Neural crest cell (in vitro differentiated cells): ENCODE measurements around the gene CPPED1. TPM values are rescaled to one million over a fixed set of nuclear protein-coding genes. Genes with fewer than 3 reads are reported as not detected.

Experiments used
- DNase-seq: peaks from one replicate; pipeline ENCODE4 v3.0.0; 2021; ENCODE audit warnings: low read depth, mixed read lengths, low spot score
- H3K27ac Mint-ChIP-seq: one replicate; pipeline ENCODE4 v1.8.0; 2021; ENCODE audit warnings: mild to moderate bottlenecking, mixed read lengths; ENCODE audit not compliant: unreplicated experiment
- H3K27me3 Mint-ChIP-seq: 2 replicates; pipeline ENCODE4 v1.8.0; 2021; ENCODE audit warnings: low read depth, mild to moderate bottlenecking, mixed read lengths
- H3K36me3 Mint-ChIP-seq: 2 replicates; pipeline ENCODE4 v1.8.0; 2021; ENCODE audit warnings: low read depth, mild to moderate bottlenecking, mixed read lengths
- H3K4me1 Mint-ChIP-seq: 2 replicates; pipeline ENCODE4 v1.8.0; 2021; ENCODE audit warnings: mixed read lengths
- H3K4me3 Mint-ChIP-seq: one replicate; pipeline ENCODE4 v1.8.0; 2021; ENCODE audit warnings: mild to moderate bottlenecking, mixed read lengths
- H3K9me3 Mint-ChIP-seq: 2 replicates; pipeline ENCODE4 v1.8.0; 2021; ENCODE audit warnings: mixed read lengths
- CTCF ChIP-seq: fragments of 200-600 bp; sonication (generic); conservative IDR thresholded peaks from 2 replicates; pipeline ENCODE4 v1.5.0; 2021; ENCODE audit warnings: antibody characterized with exemption, mild to moderate bottlenecking
- total RNA-seq: library from RNA; stranded (reverse); gene quantifications from 2 replicates; pipeline ENCODE4 v1.2.1, GENCODE V29; 2021

The CPPED1 gene
- total RNA-seq, 1 donor from 2014 or later, result 6.9 TPM

- DNase-seq, result no peak
- Mint-ChIP-seq H3K9me3 (peaks cover 11% of the 10 kb centered on the region), H3K27me3 (peaks cover 11% of the 10 kb centered on the region), H3K4me3 (no peak overlapping the region), H3K27ac (no peak overlapping the region), H3K36me3 (no peaks in the 10 kb centered on the region), H3K4me1 (no peaks in the 10 kb centered on the region)
- no peak for TF ChIP-seq CTCF
These were observed 33.6 kb upstream of the CPPED1 start for GRCh38 chr16:12837291-12837690.

GRCh38 chr16:12833926-12834325 lies 30.2 kb upstream of the CPPED1 start:
- H3K27me3 Mint-ChIP-seq, result peaks cover 13% of the 10 kb centered on the region
- no peak for TF ChIP-seq CTCF
- H3K4me1 Mint-ChIP-seq, result no peaks in the 10 kb centered on the region
- H3K36me3 Mint-ChIP-seq, result no peaks in the 10 kb centered on the region
- H3K9me3 Mint-ChIP-seq, result peaks cover 2% of the 10 kb centered on the region
- H3K27ac Mint-ChIP-seq, result no peak overlapping the region
- H3K4me3 Mint-ChIP-seq, result no peak overlapping the region
- DNase-seq, result peak; percentile 1

- Mint-ChIP-seq H3K36me3 (no peaks in the 10 kb centered on the region), H3K4me1 (no peaks in the 10 kb centered on the region), H3K4me3 (no peak overlapping the region), H3K27ac (no peak overlapping the region), H3K27me3 (peaks cover 24% of the 10 kb centered on the region), H3K9me3 (no peaks in the 10 kb centered on the region)
- no peak for TF ChIP-seq CTCF
- no peak for DNase-seq
These were observed 25.6 kb upstream of the CPPED1 start for GRCh38 chr16:12829096-12829888.

- no peaks in the 10 kb centered on the region for H3K4me1 Mint-ChIP-seq
- no peaks in the 10 kb centered on the region for H3K36me3 Mint-ChIP-seq
- peaks cover 22% of the 10 kb centered on the region for H3K27me3 Mint-ChIP-seq
- H3K9me3 Mint-ChIP-seq, result no peaks in the 10 kb centered on the region
- no peak overlapping the region for H3K27ac Mint-ChIP-seq
- no peak for TF ChIP-seq CTCF
- no peak overlapping the region for H3K4me3 Mint-ChIP-seq
- DNase-seq, result no peak
These were observed 24.5 kb upstream of the CPPED1 start for GRCh38 chr16:12828206-12828605.

GRCh38 chr16:12826559-12826958 lies 22.9 kb upstream of the CPPED1 start:
- peaks cover 25% of the 10 kb centered on the region for H3K27me3 Mint-ChIP-seq
- H3K27ac Mint-ChIP-seq, result no peak overlapping the region
- H3K4me1 Mint-ChIP-seq, result no peaks in the 10 kb centered on the region
- no peak for DNase-seq
- no peaks in the 10 kb centered on the region for H3K36me3 Mint-ChIP-seq
- no peak overlapping the region for H3K4me3 Mint-ChIP-seq
- TF ChIP-seq CTCF, result no peak
- H3K9me3 Mint-ChIP-seq, result no peaks in the 10 kb centered on the region
